NCI-H526 treated with DMSO at 0.1 percent for 48 hours (cell line): Measurements from ENCODE around the gene PPP1R14B.

Experiments used
- DNase-seq: peaks from one replicate; lab custom pipeline; 2025; lab: John Stamatoyannopoulos, UW

The PPP1R14B gene

GRCh38 chr11:64281957-64282770, 35.4 kb upstream of the PPP1R14B start:
- DNase-seq = no peak

GRCh38 chr11:64278576-64279190, 31.9 kb upstream of the PPP1R14B start:
- DNase-seq = no peak

- DNase-seq = no peak
These were observed 30.1 kb upstream of the PPP1R14B start for GRCh38 chr11:64276653-64277431.

GRCh38 chr11:64275841-64276240, 29.1 kb upstream of the PPP1R14B start:
- DNase-seq = no peak

- DNase-seq = no peak
These were observed 28.5 kb upstream of the PPP1R14B start for GRCh38 chr11:64275031-64275800.

- DNase-seq = peak; percentile 99
These were observed 22.9 kb upstream of the PPP1R14B start for GRCh38 chr11:64269540-64270220.

GRCh38 chr11:64268893-64269539, 22.3 kb upstream of the PPP1R14B start:
- no peak for DNase-seq

GRCh38 chr11:64268025-64268892, 21.5 kb upstream of the PPP1R14B start:
- no peak for DNase-seq

GRCh38 chr11:64267207-64267945, 20.6 kb upstream of the PPP1R14B start:
- no peak for DNase-seq

GRCh38 chr11:64266339-64266738, 19.6 kb upstream of the PPP1R14B start:
- no peak for DNase-seq

- peak; percentile 94 for DNase-seq
These were observed 18.7 kb upstream of the PPP1R14B start for GRCh38 chr11:64265176-64266160.

GRCh38 chr11:64264371-64264852, 17.7 kb upstream of the PPP1R14B start:
- peak; percentile 77 for DNase-seq

- no peak for DNase-seq
These were observed 17.2 kb upstream of the PPP1R14B start for GRCh38 chr11:64263947-64264317.

- DNase-seq = no peak
These were observed 16.5 kb upstream of the PPP1R14B start for GRCh38 chr11:64263021-64263946.

GRCh38 chr11:64262271-64263002, 15.7 kb upstream of the PPP1R14B start:
- no peak for DNase-seq

- no peak for DNase-seq
These were observed 14.9 kb upstream of the PPP1R14B start for GRCh38 chr11:64261556-64262080.
